ENCODE measurements around the gene AIF1L.

AIF1L gene

DNA sequence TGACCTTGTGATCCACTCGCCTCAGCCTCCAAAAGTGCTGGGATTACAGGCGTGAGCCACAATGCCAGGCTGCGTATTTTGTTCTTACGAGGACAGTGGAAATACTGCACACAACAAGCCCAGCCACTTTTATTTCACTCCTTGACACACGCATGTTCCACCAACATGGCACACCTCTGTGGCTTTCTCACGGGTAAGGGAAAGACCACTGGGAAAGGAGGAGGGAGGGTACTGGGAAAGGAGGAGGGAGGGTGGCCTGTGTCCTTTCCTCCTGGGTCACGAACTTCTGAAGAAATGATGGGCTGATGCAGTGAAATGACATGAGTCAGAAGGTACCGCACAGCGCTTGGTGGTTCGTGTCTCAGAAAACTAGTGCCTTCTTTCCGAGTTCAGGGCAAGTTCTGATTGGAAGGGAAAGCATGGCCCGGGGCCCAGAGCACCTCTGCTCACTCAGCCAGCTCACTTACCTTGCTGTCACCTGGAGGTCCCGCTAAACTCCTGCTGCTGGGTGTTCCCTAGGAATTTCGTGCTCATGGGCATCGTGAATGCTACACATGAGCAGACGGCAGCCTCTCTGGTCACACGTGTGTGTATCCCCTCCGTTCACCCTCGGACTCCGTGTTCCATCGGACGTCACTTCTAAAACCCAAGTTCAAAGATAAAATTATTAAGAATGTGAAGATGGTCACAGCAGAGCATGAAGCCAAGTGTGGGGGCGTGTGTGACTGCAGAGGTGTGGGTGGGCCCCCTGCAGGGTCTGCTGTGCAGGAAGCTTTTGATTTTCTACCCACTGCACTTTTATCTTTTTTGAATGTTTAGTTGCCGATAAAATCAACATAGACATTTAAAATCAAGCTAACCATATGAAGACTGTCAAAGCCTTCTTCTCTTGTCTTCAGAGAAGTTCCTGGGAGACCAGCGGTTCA is 44.5 kb upstream of the AIF1L start:
- H3K36me3 ChIP-seq (replicated peaks; ENCODE audit: insufficient read depth, low read length), result no peaks in the 10 kb centered on the region

DNA sequence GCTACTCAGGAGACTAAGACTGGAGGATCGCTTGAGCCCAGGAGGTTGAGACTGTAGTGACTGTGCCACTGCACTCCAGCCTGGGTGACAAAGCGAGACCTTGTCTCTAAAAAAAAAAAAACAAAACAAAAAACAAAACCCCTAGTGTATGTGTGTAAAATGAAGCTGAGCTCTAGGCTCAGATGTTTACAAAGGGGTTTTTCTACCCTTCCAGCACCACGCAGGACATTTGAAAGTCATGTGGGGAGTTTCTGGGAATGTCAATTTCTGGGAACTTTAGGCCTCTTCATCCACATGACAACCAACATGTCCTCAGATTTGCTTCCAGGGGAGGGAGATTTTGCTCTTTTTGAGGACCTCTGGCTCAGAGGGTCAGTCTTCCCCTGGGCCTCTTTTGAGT is 42.4 kb upstream of the AIF1L start:
- no peaks in the 10 kb centered on the region for H3K4me1 ChIP-seq (ENCODE audit: low read length)
- H3K9ac ChIP-seq (ENCODE audit: low read length), result no peak overlapping the region
- no peaks in the 10 kb centered on the region for H3K36me3 ChIP-seq (replicated peaks; ENCODE audit: insufficient read depth, low read length)
- H3K4me2 ChIP-seq (ENCODE audit: low read depth, low read length), result no peak overlapping the region
- no peaks in the 10 kb centered on the region for H3F3A ChIP-seq (ENCODE audit: insufficient read depth, low read length)
- H3K79me2 ChIP-seq (ENCODE audit: low read length), result no peaks in the 10 kb centered on the region
- TF ChIP-seq EZH2 (optimal IDR thresholded peaks at IDR 0.05; ENCODE audit: low read depth, low read length), result no peak
- TF ChIP-seq, protein P1, sequence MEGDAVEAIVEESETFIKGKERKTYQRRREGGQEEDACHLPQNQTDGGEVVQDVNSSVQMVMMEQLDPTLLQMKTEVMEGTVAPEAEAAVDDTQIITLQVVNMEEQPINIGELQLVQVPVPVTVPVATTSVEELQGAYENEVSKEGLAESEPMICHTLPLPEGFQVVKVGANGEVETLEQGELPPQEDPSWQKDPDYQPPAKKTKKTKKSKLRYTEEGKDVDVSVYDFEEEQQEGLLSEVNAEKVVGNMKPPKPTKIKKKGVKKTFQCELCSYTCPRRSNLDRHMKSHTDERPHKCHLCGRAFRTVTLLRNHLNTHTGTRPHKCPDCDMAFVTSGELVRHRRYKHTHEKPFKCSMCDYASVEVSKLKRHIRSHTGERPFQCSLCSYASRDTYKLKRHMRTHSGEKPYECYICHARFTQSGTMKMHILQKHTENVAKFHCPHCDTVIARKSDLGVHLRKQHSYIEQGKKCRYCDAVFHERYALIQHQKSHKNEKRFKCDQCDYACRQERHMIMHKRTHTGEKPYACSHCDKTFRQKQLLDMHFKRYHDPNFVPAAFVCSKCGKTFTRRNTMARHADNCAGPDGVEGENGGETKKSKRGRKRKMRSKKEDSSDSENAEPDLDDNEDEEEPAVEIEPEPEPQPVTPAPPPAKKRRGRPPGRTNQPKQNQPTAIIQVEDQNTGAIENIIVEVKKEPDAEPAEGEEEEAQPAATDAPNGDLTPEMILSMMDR (IDR thresholded peaks at IDR 0.05; ENCODE audit: low read length), result no peak
- no peak for TF ChIP-seq EZH2phosphoT487 (IDR thresholded peaks at IDR 0.05; ENCODE audit: low read length)
- no peaks in the 10 kb centered on the region for H4K20me1 ChIP-seq (ENCODE audit: insufficient read depth, low read length)
- H3K27me3 ChIP-seq (replicated peaks; ENCODE audit: insufficient read depth, low read length), result peaks cover 85% of the 10 kb centered on the region
- no peaks in the 10 kb centered on the region for H3K9me3 ChIP-seq (replicated peaks; ENCODE audit: insufficient read depth, low read length)
- no peaks in the 10 kb centered on the region for H3K9me2 ChIP-seq (replicated peaks; ENCODE audit: insufficient read depth, low read length)
- no peak overlapping the region for H3K27ac ChIP-seq (ENCODE audit: low read length)
- no peak for DNase-seq
- no peak overlapping the region for H3K4me3 ChIP-seq (ENCODE audit: low read length)
- H2AFZ ChIP-seq (ENCODE audit: low read length), result no peak overlapping the region

More for the DNA sequence above, 44.5 kb upstream of the AIF1L start:
- no peak overlapping the region for H3K27ac ChIP-seq (ENCODE audit: low read length)
- DNase-seq, result no peak
- H3K27me3 ChIP-seq (replicated peaks; ENCODE audit: insufficient read depth, low read length), result peaks cover 84% of the 10 kb centered on the region
- H3K79me2 ChIP-seq (ENCODE audit: low read length), result no peaks in the 10 kb centered on the region
- TF ChIP-seq, protein P1 (IDR thresholded peaks at IDR 0.05; ENCODE audit: low read length), result no peak
- TF ChIP-seq EZH2phosphoT487 (IDR thresholded peaks at IDR 0.05; ENCODE audit: low read length) (no peak), EZH2 (optimal IDR thresholded peaks at IDR 0.05; ENCODE audit: low read depth, low read length) (no peak)
- H3K4me3 ChIP-seq (ENCODE audit: low read length), result no peak overlapping the region
- no peaks in the 10 kb centered on the region for H3K9me2 ChIP-seq (replicated peaks; ENCODE audit: insufficient read depth, low read length)
- H3F3A ChIP-seq (ENCODE audit: insufficient read depth, low read length), result no peaks in the 10 kb centered on the region
- H4K20me1 ChIP-seq (ENCODE audit: insufficient read depth, low read length), result no peaks in the 10 kb centered on the region
- H3K9me3 ChIP-seq (replicated peaks; ENCODE audit: insufficient read depth, low read length), result no peaks in the 10 kb centered on the region
- no peak overlapping the region for H3K9ac ChIP-seq (ENCODE audit: low read length)
- no peaks in the 10 kb centered on the region for H3K4me1 ChIP-seq (ENCODE audit: low read length)
- H3K4me2 ChIP-seq (ENCODE audit: low read depth, low read length), result no peak overlapping the region
- H2AFZ ChIP-seq (ENCODE audit: low read length), result no peak overlapping the region

DNA sequence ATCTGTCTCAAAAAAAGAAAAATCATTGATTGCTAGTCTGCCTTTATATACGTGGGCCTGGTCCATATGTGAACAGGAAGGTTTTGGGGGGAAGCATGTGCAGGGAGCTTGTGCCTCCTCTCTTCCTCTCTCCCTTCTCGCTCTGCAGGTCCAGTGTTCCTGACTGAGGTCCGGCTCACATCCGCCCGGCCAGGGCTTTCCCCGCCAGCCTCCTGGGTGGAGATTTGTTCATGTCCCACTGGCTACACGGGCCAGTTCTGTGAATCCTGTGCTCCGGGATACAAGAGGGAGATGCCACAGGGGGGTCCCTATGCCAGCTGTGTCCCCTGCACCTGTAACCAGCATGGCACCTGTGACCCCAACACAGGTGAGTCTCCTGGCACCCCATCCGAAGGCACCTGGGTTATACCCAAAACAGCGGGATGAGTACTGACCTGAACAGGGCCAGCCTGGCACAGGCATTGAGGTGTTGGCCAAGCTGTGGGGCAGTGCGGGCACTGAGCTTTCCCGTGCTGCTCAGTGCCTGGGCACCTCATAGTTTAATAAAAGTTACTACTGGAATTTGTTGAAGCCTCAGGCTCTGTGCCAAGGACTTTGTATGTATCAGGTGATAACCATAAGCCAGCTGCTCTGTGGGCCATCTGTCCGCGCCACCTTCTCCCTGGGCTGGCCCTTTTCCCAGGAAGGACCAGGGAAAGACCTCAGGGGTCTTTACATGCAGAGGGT is 39.4 kb upstream of the AIF1L start:
- H3K9me3 ChIP-seq (replicated peaks; ENCODE audit: insufficient read depth, low read length), result no peaks in the 10 kb centered on the region
- peaks cover 68% of the 10 kb centered on the region for H3K27me3 ChIP-seq (replicated peaks; ENCODE audit: insufficient read depth, low read length)
- no peak overlapping the region for H3K27ac ChIP-seq (ENCODE audit: low read length)
- TF ChIP-seq, protein P1 (IDR thresholded peaks at IDR 0.05; ENCODE audit: low read length), result no peak
- TF ChIP-seq EZH2 (optimal IDR thresholded peaks at IDR 0.05; ENCODE audit: low read depth, low read length) (no peak), EZH2phosphoT487 (IDR thresholded peaks at IDR 0.05; ENCODE audit: low read length) (no peak)
- no peak overlapping the region for H3K4me3 ChIP-seq (ENCODE audit: low read length)
- no peaks in the 10 kb centered on the region for H3K79me2 ChIP-seq (ENCODE audit: low read length)
- DNase-seq, result no peak
- H2AFZ ChIP-seq (ENCODE audit: low read length), result no peak overlapping the region
- no peaks in the 10 kb centered on the region for H4K20me1 ChIP-seq (ENCODE audit: insufficient read depth, low read length)
- H3K9me2 ChIP-seq (replicated peaks; ENCODE audit: insufficient read depth, low read length), result no peaks in the 10 kb centered on the region
- H3F3A ChIP-seq (ENCODE audit: insufficient read depth, low read length), result no peaks in the 10 kb centered on the region
- no peak overlapping the region for H3K9ac ChIP-seq (ENCODE audit: low read length)
- no peaks in the 10 kb centered on the region for H3K4me1 ChIP-seq (ENCODE audit: low read length)
- no peaks in the 10 kb centered on the region for H3K36me3 ChIP-seq (replicated peaks; ENCODE audit: insufficient read depth, low read length)
- no peak overlapping the region for H3K4me2 ChIP-seq (ENCODE audit: low read depth, low read length)

Data from MM.1S (cell line).